ENCODE results near the gene C1orf210. TPM values are rescaled to one million over a fixed set of nuclear protein-coding genes. Genes with fewer than 3 reads are reported as not detected.

Gene C1orf210
- total RNA-seq, 2 experiments from 2014 or later: not detected

GRCh38 chr1:43277116-43277876, 8.1 kb downstream of the C1orf210 start:
- POLR2A ChIA-PET: no interaction called here
- no peak for ATAC-seq (ENCODE audit: poor library complexity)
- no peaks in the 10 kb centered on the region for H3K36me3 ChIP-seq (ENCODE audit: insufficient read depth, low read length)
- H3K4me3 ChIP-seq (ENCODE audit: low read length): no peak overlapping the region
- peaks cover 0 to 7% of the 10 kb centered on the region in 2 experiments for H3K9me3 ChIP-seq (ENCODE audit: control insufficient read depth in 1 of 2, insufficient read depth in 1 of 2, low read length in 2 of 2)
- H3K4me1 ChIP-seq (ENCODE audit: insufficient read depth, low read length): peaks cover 13% of the 10 kb centered on the region
- Mint-ChIP-seq H3K4me1 (ENCODE audit: low read depth) (peaks cover 14% of the 10 kb centered on the region), H3K36me3 (ENCODE audit: low read depth) (no peaks in the 10 kb centered on the region), H3K9me3 (no peaks in the 10 kb centered on the region), H3K4me3 (no peak overlapping the region), H3K27me3 (peaks cover 6% of the 10 kb centered on the region), H3K27ac (no peak overlapping the region)
- CTCF ChIA-PET: no interaction called here
- intact Hi-C loops (cut with DNase I, micrococcal nuclease): no loop called here
- DNase-seq: no peak
- H3K27me3 ChIP-seq (ENCODE audit: control insufficient read depth in 1 of 2, insufficient read depth in 2 of 2, low read length in 2 of 2): no peaks in the 10 kb centered on the region
- TF ChIP-seq CTCF (IDR thresholded peaks at IDR 0.05): no peak
- H3K27ac ChIP-seq (ENCODE audit: low read depth in 1 of 2, low read length in 2 of 2): no peak overlapping the region

GRCh38 chr1:43276673-43277072, 8.7 kb downstream of the C1orf210 start:
- H3K4me1 ChIP-seq (ENCODE audit: insufficient read depth, low read length): peaks cover 13% of the 10 kb centered on the region
- Mint-ChIP-seq H3K9me3 (peaks cover 2% of the 10 kb centered on the region), H3K27ac (no peak overlapping the region), H3K4me1 (ENCODE audit: low read depth) (peaks cover 20% of the 10 kb centered on the region), H3K36me3 (ENCODE audit: low read depth) (no peaks in the 10 kb centered on the region), H3K4me3 (no peak overlapping the region), H3K27me3 (peaks cover 11% of the 10 kb centered on the region)
- no peaks in the 10 kb centered on the region for H3K36me3 ChIP-seq (ENCODE audit: insufficient read depth, low read length)
- H3K27me3 ChIP-seq (ENCODE audit: control insufficient read depth in 1 of 2, insufficient read depth in 2 of 2, low read length in 2 of 2): peaks cover 0 to 1% of the 10 kb centered on the region in 2 experiments
- TF ChIP-seq CTCF (IDR thresholded peaks at IDR 0.05): no peak
- no peak overlapping the region for H3K4me3 ChIP-seq (ENCODE audit: low read length)
- CTCF ChIA-PET: no interaction called here
- POLR2A ChIA-PET: no interaction called here
- peaks cover 0 to 7% of the 10 kb centered on the region in 2 experiments for H3K9me3 ChIP-seq (ENCODE audit: control insufficient read depth in 1 of 2, insufficient read depth in 1 of 2, low read length in 2 of 2)
- no peak for ATAC-seq (ENCODE audit: poor library complexity)
- H3K27ac ChIP-seq (ENCODE audit: low read depth in 1 of 2, low read length in 2 of 2): no peak overlapping the region
- DNase-seq: no peak
- intact Hi-C loops (cut with DNase I, micrococcal nuclease): no loop called here

- TF ChIP-seq CTCF (IDR thresholded peaks at IDR 0.05): no peak
- POLR2A ChIA-PET: no interaction called here
- H3K4me3 Mint-ChIP-seq: no peak overlapping the region
- Histone ChIP-seq H3K4me3 (ENCODE audit: low read length) (no peak overlapping the region), H3K27me3 (ENCODE audit: control insufficient read depth in 1 of 2, insufficient read depth in 2 of 2, low read length in 2 of 2) (peaks cover 0 to 2% of the 10 kb centered on the region in 2 experiments), H3K9me3 (ENCODE audit: control insufficient read depth in 1 of 2, insufficient read depth in 1 of 2, low read length in 2 of 2) (peaks cover 0 to 7% of the 10 kb centered on the region in 2 experiments), H3K4me1 (ENCODE audit: insufficient read depth, low read length) (peaks cover 15% of the 10 kb centered on the region), H3K27ac (ENCODE audit: low read depth in 1 of 2, low read length in 2 of 2) (no peak overlapping the region), H3K36me3 (ENCODE audit: insufficient read depth, low read length) (no peaks in the 10 kb centered on the region)
- no peaks in the 10 kb centered on the region for H3K36me3 Mint-ChIP-seq (ENCODE audit: low read depth)
- peaks cover 27% of the 10 kb centered on the region for H3K4me1 Mint-ChIP-seq (ENCODE audit: low read depth)
- intact Hi-C loops (cut with DNase I, micrococcal nuclease): no loop called here
- H3K27me3 Mint-ChIP-seq: peaks cover 17% of the 10 kb centered on the region
- H3K9me3 Mint-ChIP-seq: peaks cover 2% of the 10 kb centered on the region
- H3K27ac Mint-ChIP-seq: no peak overlapping the region
- no peak for ATAC-seq (ENCODE audit: poor library complexity)
- no peak for DNase-seq
- CTCF ChIA-PET: no interaction called here
These were observed 9.4 kb downstream of the C1orf210 start for GRCh38 chr1:43275826-43276620.

Data from CD4-positive, alpha-beta T cell (primary cell).